GM12892 (cell line): ENCODE results near the gene PKP2.

ENCODE experiments used
- POLR2A ChIP-seq: IDR thresholded peaks from 2 replicates; pipeline ENCODE4 v1.6.1; 2011; ENCODE audit warnings: low read depth, low read length, control low read depth
- POLR2AphosphoS5 ChIP-seq: IDR thresholded peaks from 2 replicates; pipeline ENCODE4 v1.6.1; 2011; ENCODE audit warnings: low read depth, low read length, control low read depth
- TAF1 ChIP-seq: IDR thresholded peaks from 2 replicates; pipeline ENCODE4 v1.6.1; 2011; ENCODE audit warnings: low read depth, mild to moderate bottlenecking, control low read depth, low read length, borderline replicate concordance

- TF ChIP-seq POLR2A (no peak), POLR2AphosphoS5 (no peak), TAF1 (no peak)
Measured at GRCh38 chr12:32891526-32891925, 5.1 kb downstream of the PKP2 start.
